ENCODE results near the gene FAM120AOS.

Gene FAM120AOS

DNA sequence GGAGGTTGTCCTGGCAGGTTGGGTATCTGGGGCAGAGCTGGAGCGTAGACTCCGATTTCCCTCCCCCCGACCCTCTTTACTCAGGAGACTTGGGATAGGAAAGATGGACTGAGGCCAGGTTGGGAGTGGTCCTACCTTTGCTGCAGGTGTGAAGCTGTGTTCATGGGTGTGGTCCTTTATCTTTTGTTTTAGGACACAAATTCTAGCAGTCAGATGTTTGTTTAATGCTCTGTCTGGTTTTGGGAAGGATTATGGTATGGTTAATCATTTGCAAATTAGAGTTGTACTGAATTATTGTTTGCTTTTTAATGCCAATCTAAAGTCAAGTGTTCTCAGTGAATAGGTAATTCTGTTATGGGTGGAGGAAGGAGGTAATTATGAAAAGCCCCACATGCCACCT, 14.1 kb upstream of the FAM120AOS start:
- Histone ChIP-seq H3K27me3 (ENCODE audit: low read length) (no peaks in the 10 kb centered on the region), H3K4me2 (ENCODE audit: low read depth, low read length, poor library complexity, severe bottlenecking) (no peak overlapping the region), H2AFZ (ENCODE audit: low read depth, low read length, severe bottlenecking) (no peak overlapping the region), H3K9ac (ENCODE audit: low read length) (no peak overlapping the region), H3K4me3 (ENCODE audit: insufficient read depth, low read length, poor library complexity, severe bottlenecking) (no peak overlapping the region), H3K9me2 (replicated peaks; ENCODE audit: insufficient read depth, low read length) (no peaks in the 10 kb centered on the region), H3K9me3 (ENCODE audit: insufficient read depth, low read length) (no peaks in the 10 kb centered on the region), H4K20me1 (ENCODE audit: low read depth, low read length) (0 out of 2 replicates have a peak, but pooled peaks cover 5% of the 10 kb centered on the region), H3K27ac (ENCODE audit: low read depth, low read length) (no peak overlapping the region), H3K79me2 (ENCODE audit: insufficient read depth, low read length) (peaks cover 99% of the 10 kb centered on the region), H3K36me3 (ENCODE audit: low read length) (peaks cover 5% of the 10 kb centered on the region), H3F3A (ENCODE audit: insufficient read depth) (peaks cover 11% of the 10 kb centered on the region; the same call in 1 of the 2 replicates)
- TF ChIP-seq, protein P1, sequence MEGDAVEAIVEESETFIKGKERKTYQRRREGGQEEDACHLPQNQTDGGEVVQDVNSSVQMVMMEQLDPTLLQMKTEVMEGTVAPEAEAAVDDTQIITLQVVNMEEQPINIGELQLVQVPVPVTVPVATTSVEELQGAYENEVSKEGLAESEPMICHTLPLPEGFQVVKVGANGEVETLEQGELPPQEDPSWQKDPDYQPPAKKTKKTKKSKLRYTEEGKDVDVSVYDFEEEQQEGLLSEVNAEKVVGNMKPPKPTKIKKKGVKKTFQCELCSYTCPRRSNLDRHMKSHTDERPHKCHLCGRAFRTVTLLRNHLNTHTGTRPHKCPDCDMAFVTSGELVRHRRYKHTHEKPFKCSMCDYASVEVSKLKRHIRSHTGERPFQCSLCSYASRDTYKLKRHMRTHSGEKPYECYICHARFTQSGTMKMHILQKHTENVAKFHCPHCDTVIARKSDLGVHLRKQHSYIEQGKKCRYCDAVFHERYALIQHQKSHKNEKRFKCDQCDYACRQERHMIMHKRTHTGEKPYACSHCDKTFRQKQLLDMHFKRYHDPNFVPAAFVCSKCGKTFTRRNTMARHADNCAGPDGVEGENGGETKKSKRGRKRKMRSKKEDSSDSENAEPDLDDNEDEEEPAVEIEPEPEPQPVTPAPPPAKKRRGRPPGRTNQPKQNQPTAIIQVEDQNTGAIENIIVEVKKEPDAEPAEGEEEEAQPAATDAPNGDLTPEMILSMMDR (IDR thresholded peaks at IDR 0.05; ENCODE audit: insufficient read depth, low read length, poor library complexity, severe bottlenecking) = no peak
- TF ChIP-seq EZH2phosphoT487 (conservative IDR thresholded peaks at IDR 0.05; ENCODE audit: low read length) = no peak

DNA sequence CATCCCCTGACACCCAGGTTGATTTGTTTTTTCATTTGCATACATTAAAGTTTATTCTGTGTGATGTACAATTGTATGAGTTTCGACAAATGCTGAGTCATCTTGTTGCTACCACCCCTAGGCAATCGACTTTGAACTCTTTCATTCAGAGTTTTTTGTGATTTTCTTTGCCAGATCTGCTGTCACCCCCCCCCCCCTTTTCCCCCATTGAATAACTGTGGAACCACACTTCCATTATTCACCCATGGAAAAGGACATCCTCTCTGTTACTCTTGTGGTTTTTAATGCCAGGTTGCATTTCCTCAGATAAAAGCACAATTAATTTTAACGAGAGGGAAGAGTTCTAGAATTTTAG, 13.7 kb upstream of the FAM120AOS start:
- no peaks in the 10 kb centered on the region for H3K27me3 ChIP-seq (ENCODE audit: low read length)
- H3K9me3 ChIP-seq (ENCODE audit: insufficient read depth, low read length) = no peaks in the 10 kb centered on the region
- H2AFZ ChIP-seq (ENCODE audit: low read depth, low read length, severe bottlenecking) = no peak overlapping the region
- H3K79me2 ChIP-seq (ENCODE audit: insufficient read depth, low read length) = peaks cover 100% of the 10 kb centered on the region
- TF ChIP-seq, protein P1 (IDR thresholded peaks at IDR 0.05; ENCODE audit: insufficient read depth, low read length, poor library complexity, severe bottlenecking) = no peak
- no peak for TF ChIP-seq EZH2phosphoT487 (conservative IDR thresholded peaks at IDR 0.05; ENCODE audit: low read length)
- H3K9ac ChIP-seq (ENCODE audit: low read length) = no peak overlapping the region
- H4K20me1 ChIP-seq (ENCODE audit: low read depth, low read length) = 0 out of 2 replicates have a peak, but pooled peaks cover 5% of the 10 kb centered on the region
- H3K4me3 ChIP-seq (ENCODE audit: insufficient read depth, low read length, poor library complexity, severe bottlenecking) = no peak overlapping the region
- no peak overlapping the region for H3K27ac ChIP-seq (ENCODE audit: low read depth, low read length)
- peak overlapping the region; percentile 22 for H3K4me2 ChIP-seq (ENCODE audit: low read depth, low read length, poor library complexity, severe bottlenecking)
- no peaks in the 10 kb centered on the region for H3K9me2 ChIP-seq (replicated peaks; ENCODE audit: insufficient read depth, low read length)
- peaks cover 11% of the 10 kb centered on the region; the same call in 1 of the 2 replicates for H3F3A ChIP-seq (ENCODE audit: insufficient read depth)
- peaks cover 5% of the 10 kb centered on the region for H3K36me3 ChIP-seq (ENCODE audit: low read length)

DNA sequence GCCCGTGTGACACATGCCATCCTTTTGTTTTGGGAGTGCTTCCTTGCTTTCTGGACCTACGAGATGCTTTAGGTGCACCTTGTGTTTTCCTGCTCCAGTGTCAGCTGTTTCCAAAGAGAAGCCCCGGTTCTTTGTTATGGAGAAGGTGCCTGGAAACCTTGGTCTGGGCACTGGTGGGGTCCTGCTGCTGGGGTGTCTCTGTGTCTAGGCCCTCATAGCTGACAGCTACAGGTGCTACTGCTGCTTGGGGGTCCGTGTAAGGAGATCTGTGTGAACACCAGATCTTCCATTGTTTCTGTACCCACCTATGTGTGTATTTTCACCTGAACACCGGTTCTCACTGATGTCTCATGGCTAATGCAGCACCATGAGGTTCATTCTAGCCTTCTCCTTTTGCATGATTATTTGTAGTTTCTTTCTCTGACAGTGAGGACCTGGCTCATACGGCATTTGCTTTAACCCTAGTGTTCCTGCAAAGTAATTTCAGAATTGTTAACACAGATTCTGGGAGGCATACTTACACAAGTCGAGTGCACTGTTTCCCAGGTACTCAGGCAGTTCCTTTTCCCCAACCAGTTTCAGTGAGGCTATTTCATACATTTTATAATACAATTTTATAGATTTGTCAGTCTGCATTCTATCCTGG, 13.2 kb upstream of the FAM120AOS start:
- H2AFZ ChIP-seq (ENCODE audit: low read depth, low read length, severe bottlenecking) = no peak overlapping the region
- H4K20me1 ChIP-seq (ENCODE audit: low read depth, low read length) = 0 out of 2 replicates have a peak, but pooled peaks cover 5% of the 10 kb centered on the region
- H3K79me2 ChIP-seq (ENCODE audit: insufficient read depth, low read length) = peaks cover 100% of the 10 kb centered on the region
- H3F3A ChIP-seq (ENCODE audit: insufficient read depth) = peaks cover 11% of the 10 kb centered on the region; the same call in 1 of the 2 replicates
- no peak overlapping the region for H3K9ac ChIP-seq (ENCODE audit: low read length)
- no peaks in the 10 kb centered on the region for H3K27me3 ChIP-seq (ENCODE audit: low read length)
- no peak for TF ChIP-seq EZH2phosphoT487 (conservative IDR thresholded peaks at IDR 0.05; ENCODE audit: low read length)
- TF ChIP-seq, protein P1 (IDR thresholded peaks at IDR 0.05; ENCODE audit: insufficient read depth, low read length, poor library complexity, severe bottlenecking) = no peak
- H3K27ac ChIP-seq (ENCODE audit: low read depth, low read length) = no peak overlapping the region
- H3K4me3 ChIP-seq (ENCODE audit: insufficient read depth, low read length, poor library complexity, severe bottlenecking) = no peak overlapping the region
- H3K9me2 ChIP-seq (replicated peaks; ENCODE audit: insufficient read depth, low read length) = no peaks in the 10 kb centered on the region
- H3K4me2 ChIP-seq (ENCODE audit: low read depth, low read length, poor library complexity, severe bottlenecking) = peak overlapping the region; percentile 22
- peaks cover 4% of the 10 kb centered on the region for H3K36me3 ChIP-seq (ENCODE audit: low read length)
- no peaks in the 10 kb centered on the region for H3K9me3 ChIP-seq (ENCODE audit: insufficient read depth, low read length)
